ENCODE results near the gene ZNF536.

GRCh38 chr19:30552593-30552992 is 180.4 kb downstream of the ZNF536 start:
- TF ChIP-seq, protein P1, sequence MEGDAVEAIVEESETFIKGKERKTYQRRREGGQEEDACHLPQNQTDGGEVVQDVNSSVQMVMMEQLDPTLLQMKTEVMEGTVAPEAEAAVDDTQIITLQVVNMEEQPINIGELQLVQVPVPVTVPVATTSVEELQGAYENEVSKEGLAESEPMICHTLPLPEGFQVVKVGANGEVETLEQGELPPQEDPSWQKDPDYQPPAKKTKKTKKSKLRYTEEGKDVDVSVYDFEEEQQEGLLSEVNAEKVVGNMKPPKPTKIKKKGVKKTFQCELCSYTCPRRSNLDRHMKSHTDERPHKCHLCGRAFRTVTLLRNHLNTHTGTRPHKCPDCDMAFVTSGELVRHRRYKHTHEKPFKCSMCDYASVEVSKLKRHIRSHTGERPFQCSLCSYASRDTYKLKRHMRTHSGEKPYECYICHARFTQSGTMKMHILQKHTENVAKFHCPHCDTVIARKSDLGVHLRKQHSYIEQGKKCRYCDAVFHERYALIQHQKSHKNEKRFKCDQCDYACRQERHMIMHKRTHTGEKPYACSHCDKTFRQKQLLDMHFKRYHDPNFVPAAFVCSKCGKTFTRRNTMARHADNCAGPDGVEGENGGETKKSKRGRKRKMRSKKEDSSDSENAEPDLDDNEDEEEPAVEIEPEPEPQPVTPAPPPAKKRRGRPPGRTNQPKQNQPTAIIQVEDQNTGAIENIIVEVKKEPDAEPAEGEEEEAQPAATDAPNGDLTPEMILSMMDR (IDR thresholded peaks at IDR 0.05; ENCODE audit: insufficient read depth, low read length), result no peak
- TF ChIP-seq POLR2AphosphoS5 (IDR thresholded peaks at IDR 0.05; ENCODE audit: low read depth), result no peak

Measured in HL-60 (cell line).